ENCODE results near the gene MTFMT. TPM values are rescaled to one million over a fixed set of nuclear protein-coding genes. Genes with fewer than 3 reads are reported as not detected.
A peak's percentile ranks its signal among the peaks of the same experiment; 100 is the strongest.

The MTFMT gene
- total and polyA plus RNA-seq, 8 donors = 12.7 to 21.7 (median 17.8) TPM

DNA sequence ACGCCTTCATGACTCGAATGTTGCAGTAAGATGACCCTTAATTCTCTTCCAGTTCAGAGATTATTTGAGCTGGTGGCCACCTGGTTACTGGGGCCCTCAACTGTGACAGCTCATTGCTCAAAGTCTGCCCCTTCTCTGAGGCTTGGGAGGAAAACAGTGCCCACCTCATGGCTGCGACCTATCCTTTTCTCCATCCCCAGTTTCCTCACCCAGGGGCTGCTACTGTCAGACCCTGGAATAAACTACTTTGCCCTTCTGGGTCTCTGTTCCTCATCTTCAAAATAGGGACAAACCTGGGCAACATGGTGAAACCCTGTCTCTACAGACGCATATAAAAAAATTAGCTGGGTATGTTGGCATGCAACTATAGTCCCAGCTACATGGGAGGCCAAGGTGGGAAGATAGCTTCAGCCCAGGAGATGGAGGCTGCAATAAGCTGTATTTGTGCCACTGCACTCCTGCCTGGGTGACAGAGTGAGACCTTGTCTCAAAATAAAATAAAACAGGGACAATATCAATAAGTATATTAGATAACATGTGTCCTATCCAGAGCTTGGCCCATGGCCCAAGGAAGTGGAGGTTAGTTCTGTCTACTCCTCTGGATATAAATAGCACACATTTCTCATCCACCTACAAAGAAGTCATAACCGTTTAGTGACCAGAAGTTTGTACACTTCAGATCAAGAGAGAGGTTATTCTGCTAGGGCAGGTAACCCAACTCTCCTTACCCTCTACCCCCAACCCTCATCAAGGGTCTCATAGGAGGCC lies 40.5 kb upstream of the MTFMT start:
- peaks cover 6 to 39% of the 10 kb centered on the region in 2 donors for H3K27me3 ChIP-seq
- H3K4me1 ChIP-seq = peaks cover 11 to 23% of the 10 kb centered on the region in 2 donors
- intact Hi-C loops (cut with DNase I) = no loop called here
- no peak for TF ChIP-seq CTCF (IDR thresholded peaks at IDR 0.05)
- no peaks in the 10 kb centered on the region for H3K9me3 ChIP-seq
- no peaks in the 10 kb centered on the region for H3K36me3 ChIP-seq
- H3K4me3 ChIP-seq = no peak overlapping the region
- ATAC-seq (no peak), DNase-seq (no peak)
- peak overlapping the region; percentile 4 to 89 for H3K27ac ChIP-seq

- H3K36me3 ChIP-seq = no peaks in the 10 kb centered on the region
- no peak for TF ChIP-seq CTCF (IDR thresholded peaks at IDR 0.05)
- intact Hi-C loops (cut with DNase I) = no loop called here
- H3K27ac ChIP-seq = peak overlapping the region in 1 of 2 donors; percentile 89
- peak; percentile 73 for ATAC-seq
- peaks cover 11 to 23% of the 10 kb centered on the region in 2 donors for H3K4me1 ChIP-seq
- H3K27me3 ChIP-seq = peaks cover 6 to 44% of the 10 kb centered on the region in 2 donors
- H3K9me3 ChIP-seq = no peaks in the 10 kb centered on the region
- DNase-seq = peak in 3 of 4 donors; percentile 68 to 96 (median 94)
- H3K4me3 ChIP-seq = no peak overlapping the region
Observed at GRCh38 chr15:65069179-65069578, 39.7 kb upstream of the MTFMT start.

- intact Hi-C loops (cut with DNase I) = no loop called here
- DNase-seq (peak in 1 of 4 donors; percentile 27), ATAC-seq (no peak)
- Histone ChIP-seq H3K9me3 (no peaks in the 10 kb centered on the region), H3K4me1 (peaks cover 11 to 23% of the 10 kb centered on the region in 2 donors), H3K27me3 (peaks cover 6 to 44% of the 10 kb centered on the region in 2 donors), H3K4me3 (peak overlapping the region; percentile 28 to 37), H3K36me3 (no peaks in the 10 kb centered on the region), H3K27ac (peak overlapping the region; percentile 68 to 89)
- no peak for TF ChIP-seq CTCF (IDR thresholded peaks at IDR 0.05)
Observed at GRCh38 chr15:65068403-65068788, 39.0 kb upstream of the MTFMT start.

DNA sequence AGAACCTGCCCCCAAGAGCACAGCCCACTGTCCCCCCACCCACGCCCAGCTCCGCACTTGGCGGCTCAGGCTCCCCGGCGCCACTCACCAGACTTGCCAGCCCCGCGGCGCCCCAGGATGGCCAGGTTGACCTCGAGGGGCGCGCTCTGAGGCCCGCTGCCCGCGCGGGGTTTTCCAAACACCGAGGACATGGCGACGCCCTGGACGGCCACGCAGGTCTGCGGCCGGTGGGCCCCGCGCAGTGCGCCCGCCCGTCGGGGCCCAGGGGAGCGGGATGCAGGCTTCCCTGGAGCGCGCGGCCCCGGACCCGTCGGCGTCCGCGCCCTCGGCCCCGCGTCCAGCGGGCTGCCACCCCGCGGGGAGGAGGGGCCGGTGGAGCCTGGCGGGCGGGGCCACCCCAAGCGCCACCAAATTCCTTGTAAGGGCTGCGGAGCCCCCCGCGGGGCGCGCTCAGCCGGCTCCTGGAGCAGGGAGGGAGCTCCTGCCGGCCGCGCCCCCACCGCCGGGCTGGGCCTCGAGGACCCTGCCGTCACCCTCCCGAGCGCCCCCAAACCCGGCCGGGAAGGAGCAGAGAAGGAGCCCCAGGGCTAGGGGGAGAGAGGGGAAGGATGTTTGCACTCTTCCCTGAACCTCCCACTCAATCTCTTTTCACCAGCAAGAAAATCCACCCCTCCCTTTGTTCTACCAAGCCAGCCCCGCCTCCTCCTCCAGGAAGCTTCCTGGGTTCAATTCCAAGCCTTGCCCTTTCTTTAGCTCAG lies 38.4 kb upstream of the MTFMT start, which contains the start of gene RASL12:
Gene RASL12 (minus strand): TSS at position 347 of the 758 bp plus-strand sequence. CDS start 156 bp downstream, at position 191.
- intact Hi-C loops (cut with DNase I) = no loop called here
- Histone ChIP-seq H3K4me3 (peak within 1 kb of the TSS; percentile 28 to 37), H3K27ac (peak within 1 kb of the TSS; percentile 68 to 89), H3K27me3 (peaks cover 6 to 44% of the 10 kb centered on the region in 2 donors), H3K4me1 (peaks cover 11 to 23% of the 10 kb centered on the region in 2 donors), H3K9me3 (no peaks in the 10 kb centered on the region), H3K36me3 (no peaks in the 10 kb centered on the region)
- TF ChIP-seq CTCF (IDR thresholded peaks at IDR 0.05) = no peak
- ATAC-seq (peak; percentile 32), DNase-seq (peak in 1 of 4 donors; percentile 76)

- Histone ChIP-seq H3K27ac (peak overlapping the region; percentile 68 to 89), H3K36me3 (no peaks in the 10 kb centered on the region), H3K9me3 (no peaks in the 10 kb centered on the region), H3K4me3 (peak overlapping the region; percentile 28 to 37), H3K4me1 (peaks cover 11 to 23% of the 10 kb centered on the region in 2 donors), H3K27me3 (peaks cover 6 to 44% of the 10 kb centered on the region in 2 donors)
- TF ChIP-seq CTCF (IDR thresholded peaks at IDR 0.05) = no peak
- DNase-seq (no peak), ATAC-seq (no peak)
- intact Hi-C loops (cut with DNase I) = no loop called here
Observed at GRCh38 chr15:65067317-65067644, 37.8 kb upstream of the MTFMT start.
